Transverse colon (tissue), 4 donors: ENCODE results near the gene PRM2.

Source experiments
- CTCF ChIP-seq, 5 experiments: fragments of 200-600 bp in 3 of 5; fragments of 450-650 bp in 2 of 5; sonication (generic) in 3 of 5; IDR thresholded peaks; 1 replicate in 2 of 5; 2 replicates in 3 of 5; pipeline ENCODE4 v1.5.1; 2016 to 2017; ENCODE audit warnings: antibody characterized with exemption in 5 of 5, inconsistent platforms in 3 of 5, mild to moderate bottlenecking in 2 of 5, moderate library complexity in 1 of 5
- EP300 ChIP-seq: sonication (generic); formaldehyde crosslinking; IDR thresholded peaks from one replicate; pipeline ENCODE4 v1.6.1; 2017; ENCODE audit warnings: antibody characterized with exemption, low read depth
- POLR2AphosphoS5 ChIP-seq, 3 donors: sonication (generic); formaldehyde crosslinking; IDR thresholded peaks; one replicate each; pipeline ENCODE4 v1.6.1; 2016; ENCODE audit warnings: antibody characterized with exemption in 3 of 3

GRCh38 chr16:11260596-11260966, 15.7 kb downstream of the PRM2 start:
- TF ChIP-seq POLR2AphosphoS5 (IDR thresholded peaks at IDR 0.05) (no peak), CTCF (IDR thresholded peaks at IDR 0.05) (no peak), EP300 (no peak)
